Measurements from ENCODE around the gene IPO13.

Gene IPO13, protein sequence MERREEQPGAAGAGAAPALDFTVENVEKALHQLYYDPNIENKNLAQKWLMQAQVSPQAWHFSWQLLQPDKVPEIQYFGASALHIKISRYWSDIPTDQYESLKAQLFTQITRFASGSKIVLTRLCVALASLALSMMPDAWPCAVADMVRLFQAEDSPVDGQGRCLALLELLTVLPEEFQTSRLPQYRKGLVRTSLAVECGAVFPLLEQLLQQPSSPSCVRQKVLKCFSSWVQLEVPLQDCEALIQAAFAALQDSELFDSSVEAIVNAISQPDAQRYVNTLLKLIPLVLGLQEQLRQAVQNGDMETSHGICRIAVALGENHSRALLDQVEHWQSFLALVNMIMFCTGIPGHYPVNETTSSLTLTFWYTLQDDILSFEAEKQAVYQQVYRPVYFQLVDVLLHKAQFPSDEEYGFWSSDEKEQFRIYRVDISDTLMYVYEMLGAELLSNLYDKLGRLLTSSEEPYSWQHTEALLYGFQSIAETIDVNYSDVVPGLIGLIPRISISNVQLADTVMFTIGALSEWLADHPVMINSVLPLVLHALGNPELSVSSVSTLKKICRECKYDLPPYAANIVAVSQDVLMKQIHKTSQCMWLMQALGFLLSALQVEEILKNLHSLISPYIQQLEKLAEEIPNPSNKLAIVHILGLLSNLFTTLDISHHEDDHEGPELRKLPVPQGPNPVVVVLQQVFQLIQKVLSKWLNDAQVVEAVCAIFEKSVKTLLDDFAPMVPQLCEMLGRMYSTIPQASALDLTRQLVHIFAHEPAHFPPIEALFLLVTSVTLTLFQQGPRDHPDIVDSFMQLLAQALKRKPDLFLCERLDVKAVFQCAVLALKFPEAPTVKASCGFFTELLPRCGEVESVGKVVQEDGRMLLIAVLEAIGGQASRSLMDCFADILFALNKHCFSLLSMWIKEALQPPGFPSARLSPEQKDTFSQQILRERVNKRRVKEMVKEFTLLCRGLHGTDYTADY

DNA sequence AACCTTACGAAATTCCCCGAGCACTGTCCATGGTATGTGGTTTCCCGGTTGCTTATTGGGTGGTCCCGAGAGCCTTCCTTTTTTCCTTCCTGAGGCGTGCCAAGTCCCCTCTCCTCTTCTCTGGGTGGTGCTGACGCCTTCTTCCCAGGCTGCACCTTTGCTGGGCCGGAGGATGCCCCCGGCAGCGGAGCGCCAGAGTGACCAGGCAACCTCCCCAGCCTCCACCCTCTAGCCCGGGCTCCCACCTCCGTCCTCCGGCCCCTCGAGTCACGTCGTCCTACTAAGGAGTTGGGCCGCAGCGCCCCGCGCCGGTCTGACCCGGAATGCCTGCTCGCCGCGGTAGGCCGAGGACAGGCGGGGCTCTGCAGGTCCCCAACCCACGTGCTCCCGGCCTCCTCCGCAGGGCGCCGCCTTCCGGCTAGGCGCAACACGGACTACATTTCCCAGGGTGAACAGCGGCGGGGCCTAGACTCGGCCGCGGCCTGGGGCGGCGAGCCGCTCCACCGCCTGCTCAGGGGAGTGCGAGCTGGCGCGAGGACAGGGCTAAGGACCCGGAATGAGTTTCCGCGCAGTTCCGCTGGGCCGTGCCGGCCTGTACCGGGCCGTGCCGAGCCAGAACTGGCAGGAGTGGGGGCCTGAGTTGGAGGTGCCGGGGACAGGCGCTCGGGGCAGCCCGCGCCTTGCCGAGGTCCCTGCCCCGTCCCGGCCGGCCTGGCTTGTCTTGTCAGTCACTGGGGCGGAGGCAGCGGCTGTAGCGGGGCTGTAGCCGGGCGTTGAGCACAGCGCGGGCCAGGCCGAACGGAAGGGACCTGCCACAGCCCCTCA is at the start of gene IPO13:
Gene IPO13 (plus strand): TSS at position 715 of the 825 bp plus-strand sequence. CDS start 651 bp downstream, outside the sequence.
- DNase-seq (ENCODE audit: low spot score): peak; percentile 96

DNA sequence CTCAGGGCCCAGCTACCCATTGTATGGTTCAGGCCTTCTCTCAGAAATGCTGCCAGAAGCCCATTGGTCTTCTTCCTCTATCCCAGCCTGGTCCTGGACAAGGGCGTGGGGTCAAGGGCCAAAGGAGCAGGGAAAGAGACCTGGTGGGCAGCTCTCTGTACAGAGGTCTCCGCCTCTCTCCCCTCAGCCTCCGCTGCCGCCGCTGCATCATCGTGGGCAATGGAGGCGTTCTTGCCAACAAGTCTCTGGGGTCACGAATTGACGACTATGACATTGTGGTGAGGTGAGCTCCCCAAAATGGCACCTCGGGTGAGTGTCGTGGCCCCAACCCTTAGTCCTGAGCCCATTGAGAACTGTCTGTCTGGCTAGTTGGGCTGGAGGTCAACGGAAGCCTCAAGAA is 47.8 kb upstream of the IPO13 start:
- no peak for DNase-seq (ENCODE audit: low spot score)

DNA sequence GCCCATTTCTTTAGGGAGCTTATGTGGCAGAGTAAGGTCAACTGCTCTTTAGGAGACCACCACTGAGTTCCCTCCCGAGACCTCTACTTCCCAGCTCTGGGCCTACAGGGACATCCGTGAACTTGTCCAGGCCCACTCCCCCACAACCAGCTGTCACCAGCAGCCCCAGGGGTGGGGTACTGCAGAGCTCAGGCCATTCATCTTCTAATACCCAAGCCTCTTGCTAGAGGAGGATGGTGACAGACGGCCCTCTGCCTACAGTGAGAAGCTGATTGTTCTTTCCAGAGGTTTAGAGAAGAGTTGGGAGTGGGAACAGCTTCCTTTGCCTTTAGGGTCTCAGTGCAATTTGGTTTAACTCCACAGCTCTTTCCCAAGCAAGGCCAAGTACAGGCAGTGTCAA is 46.4 kb upstream of the IPO13 start:
- DNase-seq (ENCODE audit: low spot score): no peak

DNA sequence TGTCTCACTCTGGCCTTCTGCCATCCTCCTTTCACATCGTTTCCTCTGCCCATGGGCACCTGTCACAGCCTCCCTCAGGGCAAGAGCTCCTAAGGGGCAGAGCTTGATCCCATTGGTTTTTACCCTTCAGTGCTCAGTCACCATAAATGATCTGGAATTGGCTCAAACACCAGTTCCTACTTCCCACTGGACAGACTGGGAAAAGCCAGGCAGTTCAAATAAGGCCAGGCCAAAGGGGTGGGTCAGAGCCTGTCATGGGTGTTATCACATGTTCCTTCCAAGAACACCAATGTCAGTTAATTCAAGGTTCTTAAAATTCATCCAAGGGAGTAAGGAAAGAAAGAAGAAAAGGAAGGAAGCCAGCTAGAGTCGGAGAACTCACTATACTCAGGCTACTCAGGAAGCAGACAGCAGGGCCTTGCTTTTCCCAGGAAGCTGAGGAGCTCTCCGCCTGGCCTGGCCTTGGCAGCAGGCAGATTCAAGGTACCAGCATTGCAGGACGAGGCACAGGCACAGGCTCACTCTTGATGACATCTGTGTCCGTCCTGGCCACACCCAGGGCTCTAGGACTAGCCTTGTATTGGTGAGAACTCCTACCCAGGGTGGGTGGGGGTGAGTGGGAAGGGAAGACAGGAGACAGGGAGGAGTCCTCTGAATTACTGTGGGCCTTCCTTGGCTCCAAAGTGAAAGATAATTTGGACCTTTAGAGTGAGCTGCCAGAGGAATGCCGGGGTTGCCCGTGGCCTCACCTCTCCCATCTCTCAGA is 45.4 kb upstream of the IPO13 start:
- no peak for DNase-seq (ENCODE audit: low spot score)

DNA sequence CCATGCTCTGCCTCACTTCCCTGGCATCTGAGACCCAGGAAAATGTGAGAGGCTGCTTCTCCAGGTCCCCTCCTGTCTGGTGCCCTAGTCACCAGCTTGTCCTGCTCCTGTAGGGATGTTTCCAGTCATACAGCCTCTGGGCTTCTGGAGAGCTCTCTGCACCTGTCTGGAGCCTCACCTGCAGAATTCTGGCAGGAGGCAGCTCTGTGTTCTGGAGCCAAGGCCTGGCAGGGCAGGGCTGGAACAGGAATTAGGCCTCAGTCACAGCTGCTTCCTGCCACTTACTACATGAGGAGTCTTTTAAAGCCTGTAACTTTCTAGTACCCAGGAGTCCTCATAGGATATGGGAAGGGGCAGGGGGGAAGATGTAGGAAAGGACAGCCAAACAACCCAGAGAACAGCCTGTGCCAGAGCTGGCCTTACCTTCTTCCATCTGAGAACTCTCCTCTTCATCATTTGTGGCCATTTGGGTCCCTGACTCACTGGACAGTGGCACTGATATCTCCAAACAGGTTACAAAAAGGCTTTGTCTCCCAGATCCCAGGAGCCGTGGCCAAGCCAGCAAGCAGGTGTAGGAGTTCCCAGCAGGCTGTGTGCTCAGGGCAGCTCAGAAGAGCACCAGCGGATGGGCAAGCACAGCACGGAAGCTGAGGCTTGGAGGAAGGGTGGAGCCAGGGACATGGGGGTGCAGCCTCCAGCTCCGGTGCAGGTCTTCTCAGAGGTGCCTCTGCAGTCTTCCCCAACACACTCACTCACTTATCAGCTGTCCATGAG is 44.5 kb upstream of the IPO13 start:
- no peak for DNase-seq (ENCODE audit: low spot score)

DNA sequence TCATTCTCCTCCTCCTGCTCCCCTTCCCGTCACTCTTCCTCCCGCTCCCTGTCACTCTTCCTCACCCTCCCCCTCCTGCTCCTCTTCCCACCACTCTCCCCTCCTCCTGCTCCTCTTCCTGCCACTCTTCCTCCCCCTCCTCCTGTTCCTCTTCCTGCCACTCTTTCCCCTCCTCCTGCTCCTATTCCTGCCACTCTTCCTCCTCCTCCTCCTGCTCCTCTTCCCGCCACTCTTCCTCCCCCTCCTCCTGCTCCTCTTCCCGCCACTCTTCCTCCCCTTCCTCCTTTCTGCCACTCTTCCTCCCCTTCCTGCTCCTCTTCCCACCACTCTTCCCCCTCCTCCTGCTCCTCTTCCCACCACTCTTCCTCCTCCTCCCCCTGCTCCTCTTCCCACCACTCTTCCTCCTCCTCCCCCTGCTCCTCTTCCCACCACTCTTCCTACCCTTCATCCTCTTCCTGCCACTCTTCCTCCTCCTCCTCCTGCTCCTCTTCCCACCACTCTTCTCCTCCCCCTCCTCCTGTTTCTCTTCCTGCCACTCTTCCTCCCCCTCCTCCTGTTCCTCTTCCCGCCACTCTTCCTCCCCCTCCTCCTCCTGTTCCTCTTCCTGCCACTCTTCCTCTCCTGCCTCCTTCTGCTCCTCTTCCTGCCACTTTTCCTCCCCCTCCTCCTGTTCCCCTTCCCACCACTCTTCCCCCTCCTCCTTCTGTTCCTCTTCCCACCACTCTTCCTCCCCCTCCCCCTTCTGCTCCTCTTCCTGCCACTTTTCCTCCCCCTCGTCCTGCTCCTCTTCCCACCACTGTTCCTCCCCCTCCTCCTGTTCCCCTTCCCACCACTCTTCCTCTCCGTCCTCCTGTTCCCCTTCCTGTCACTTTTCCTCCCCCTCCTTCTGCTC is 41.8 kb upstream of the IPO13 start:
- no peak for DNase-seq (ENCODE audit: low spot score)

DNA sequence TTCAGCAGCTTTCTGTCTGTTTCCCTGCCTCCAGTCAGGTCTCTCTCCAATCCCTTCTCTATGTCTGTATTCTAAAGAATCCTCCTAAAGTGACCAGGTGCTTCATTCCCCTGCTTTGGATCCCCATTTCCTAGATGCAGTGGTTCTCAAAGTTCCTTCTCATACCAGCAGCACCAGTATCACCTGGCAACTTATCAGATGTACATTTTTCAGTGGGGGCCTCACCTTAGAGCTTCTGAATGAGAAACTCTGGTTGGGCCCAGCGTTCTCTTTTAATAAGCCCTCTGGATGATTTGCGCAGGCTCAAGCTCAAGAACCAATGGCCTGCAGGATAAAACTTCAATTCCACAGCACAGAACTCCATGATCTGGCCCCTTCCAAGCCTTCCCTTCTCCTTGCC is 38.5 kb upstream of the IPO13 start:
- DNase-seq (ENCODE audit: low spot score): no peak

DNA sequence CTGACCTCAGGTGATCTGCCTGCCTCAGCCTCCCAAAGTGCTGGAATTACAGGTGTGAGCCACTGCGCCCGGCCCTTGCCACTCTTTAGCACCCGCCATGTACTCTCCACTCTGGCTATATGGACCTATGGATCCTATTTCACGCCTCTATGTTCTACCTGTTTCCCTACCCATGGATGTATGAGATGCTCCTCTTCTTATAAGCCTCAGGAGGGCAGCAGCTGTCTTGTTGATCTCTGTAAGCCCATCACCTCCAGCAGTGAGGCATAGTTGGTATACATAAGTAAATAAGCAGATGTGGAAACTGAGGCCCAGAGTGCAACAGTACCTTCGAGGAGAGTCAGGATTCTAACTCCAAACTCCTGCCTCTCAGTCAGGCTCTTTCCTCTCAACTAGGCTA is 37.9 kb upstream of the IPO13 start:
- no peak for DNase-seq (ENCODE audit: low spot score)

DNA sequence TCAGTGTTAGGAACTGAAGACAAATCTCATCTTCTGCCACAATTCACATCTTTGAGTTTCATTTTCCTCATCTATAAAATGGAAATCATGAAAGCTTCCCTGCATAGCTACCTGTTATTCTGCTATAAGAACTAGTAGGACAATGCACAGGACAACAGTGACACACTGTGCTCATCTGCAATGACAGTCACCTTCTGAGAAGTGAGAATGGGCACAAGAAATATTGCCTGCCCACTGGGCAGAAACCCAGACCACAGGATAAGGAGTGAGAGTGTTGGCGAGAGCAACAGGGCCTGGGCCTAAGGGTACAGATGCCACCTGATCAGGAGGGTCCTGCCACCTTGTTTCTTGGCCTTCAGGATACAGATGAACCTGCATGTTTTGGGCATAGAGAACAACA is 36.4 kb upstream of the IPO13 start:
- DNase-seq (ENCODE audit: low spot score): no peak

DNA sequence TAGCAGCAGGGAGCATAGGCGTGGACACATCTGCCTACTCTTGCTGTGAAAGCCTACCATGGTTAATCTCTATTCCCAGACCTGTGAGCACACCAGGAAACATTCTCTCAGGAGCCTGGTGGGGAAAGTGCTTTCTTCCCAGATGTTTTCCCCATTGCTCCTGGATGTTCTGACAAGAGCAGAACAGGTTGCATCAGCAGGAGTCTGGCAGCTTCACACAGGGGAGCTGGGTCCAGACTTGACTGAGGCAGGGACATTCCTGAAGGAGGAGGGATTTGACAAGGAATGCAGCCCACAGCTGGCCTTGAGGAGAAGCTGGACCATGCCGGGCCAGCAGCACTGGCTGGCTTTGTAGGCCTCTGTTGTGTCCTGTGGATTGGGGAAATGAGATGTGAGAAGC is 34.1 kb upstream of the IPO13 start:
- DNase-seq (ENCODE audit: low spot score): no peak

DNA sequence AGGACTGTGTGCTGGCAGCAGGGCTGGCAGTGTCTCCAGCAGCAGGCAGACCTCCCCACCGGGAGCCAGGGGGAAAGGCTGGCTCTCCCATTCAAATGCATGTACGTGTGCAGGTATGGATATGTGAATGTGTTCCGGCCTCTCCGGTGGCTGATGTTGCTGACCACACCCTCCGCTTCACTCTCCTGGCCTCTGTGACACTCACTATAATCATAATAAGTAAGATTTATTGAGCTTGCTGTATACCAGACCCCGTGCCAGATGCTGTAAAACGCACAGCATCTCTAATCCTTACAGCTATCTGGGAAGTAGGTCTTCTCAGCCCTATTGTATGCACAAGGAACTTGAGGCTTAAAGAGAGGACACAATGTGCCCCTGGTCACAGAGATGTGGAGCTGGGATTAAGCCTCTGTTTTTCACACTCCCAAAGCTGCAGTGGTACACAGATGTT is 33.7 kb upstream of the IPO13 start:
- DNase-seq (ENCODE audit: low spot score): no peak

DNA sequence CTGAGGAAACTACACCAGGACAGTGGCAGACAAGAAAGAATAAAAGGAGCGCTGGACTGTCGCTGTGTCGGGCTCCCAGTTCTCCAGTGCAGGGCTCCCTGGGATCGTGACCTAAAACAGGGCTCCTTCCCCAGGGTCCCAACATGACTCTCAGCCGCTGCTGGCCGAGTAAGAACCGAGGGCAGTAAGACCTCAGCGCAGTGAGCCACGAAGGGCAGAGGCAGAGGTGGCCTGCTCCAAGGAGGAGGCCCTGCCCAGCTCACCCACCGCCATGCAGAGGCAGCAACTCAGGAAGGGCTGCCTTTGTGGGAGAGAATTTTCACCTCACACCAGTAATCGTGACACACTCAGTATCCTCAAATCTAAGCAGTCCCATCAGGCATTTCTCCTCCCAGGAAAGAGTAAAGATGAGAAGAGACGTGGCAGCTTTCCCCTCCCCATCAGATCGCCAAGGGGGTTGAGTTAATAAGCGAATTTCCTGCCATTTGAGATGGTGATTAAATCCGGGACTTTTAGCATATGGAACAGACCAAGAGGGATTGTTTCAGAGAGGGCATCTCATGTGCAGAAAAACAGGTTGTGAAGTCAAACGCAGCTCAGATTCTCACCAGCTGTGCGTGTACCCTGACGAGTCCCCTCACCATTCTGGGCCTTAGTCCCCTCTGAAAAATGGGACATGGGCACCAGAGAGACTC is 32.9 kb upstream of the IPO13 start:
- no peak for DNase-seq (ENCODE audit: low spot score)

DNA sequence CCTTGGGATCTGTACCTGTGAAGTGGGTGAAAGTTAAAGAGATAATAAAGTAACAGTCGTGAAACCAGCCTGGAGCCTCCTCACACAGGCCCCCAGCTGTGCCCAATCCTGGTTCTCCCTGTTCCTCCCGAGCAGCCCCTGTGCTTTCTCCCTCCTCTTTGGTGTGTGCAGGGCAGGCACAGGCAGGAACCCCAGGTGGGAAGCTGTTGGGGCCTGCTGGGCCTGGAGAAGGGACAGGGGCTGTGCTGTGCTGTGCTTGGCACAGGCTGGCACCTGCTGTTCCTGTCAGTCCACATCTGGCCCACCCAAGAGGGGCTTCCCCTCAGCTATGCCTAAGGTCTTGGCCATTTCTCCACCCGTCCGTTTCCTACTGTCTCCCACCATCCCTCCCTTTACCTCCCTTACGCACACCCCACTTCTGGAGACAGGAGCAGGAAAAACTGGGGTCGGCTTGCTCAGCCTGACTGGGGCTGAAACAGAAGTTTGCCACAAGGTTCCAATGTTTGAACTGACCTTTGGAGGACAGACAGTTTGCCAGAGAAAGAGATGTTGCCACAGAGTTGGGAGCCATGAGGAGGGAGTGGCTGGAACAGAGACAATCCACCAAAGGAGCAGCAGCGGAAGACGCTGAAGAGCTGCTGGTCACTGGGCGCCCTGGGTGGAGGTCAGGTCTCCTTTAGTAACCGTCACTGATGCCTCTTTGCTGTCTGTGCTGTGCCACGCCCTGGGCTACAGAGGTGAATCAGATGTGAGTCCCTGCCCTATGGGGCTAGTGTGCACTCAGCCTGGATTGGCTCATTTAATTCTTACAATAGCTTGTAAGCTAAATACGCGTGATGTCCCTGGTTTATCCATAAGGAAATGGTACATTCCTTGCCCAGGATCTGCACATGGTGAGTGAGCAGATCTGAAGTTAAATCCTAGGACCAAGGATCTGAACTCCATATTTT is 31.9 kb upstream of the IPO13 start:
- no peak for DNase-seq (ENCODE audit: low spot score)

DNA sequence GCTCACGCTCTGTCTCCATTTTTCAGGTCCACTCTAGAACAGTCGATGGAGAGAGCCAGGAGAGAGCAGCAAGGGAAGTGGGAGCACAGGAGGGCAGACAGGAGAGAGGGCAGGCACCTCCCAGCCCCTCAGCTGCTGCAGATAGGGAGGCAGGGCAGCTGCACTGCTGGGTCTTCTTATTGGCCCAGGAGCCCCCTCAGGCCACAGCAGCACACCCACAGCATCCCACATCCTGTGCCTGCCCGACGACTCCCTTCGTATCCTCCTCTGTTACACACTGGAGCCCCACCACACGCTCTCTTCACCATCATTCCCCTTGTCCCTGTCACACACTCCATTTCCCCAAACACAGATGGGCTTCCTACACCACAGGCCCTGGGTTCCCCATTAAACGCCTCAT is 26.8 kb upstream of the IPO13 start:
- no peak for DNase-seq (ENCODE audit: low spot score)

DNA sequence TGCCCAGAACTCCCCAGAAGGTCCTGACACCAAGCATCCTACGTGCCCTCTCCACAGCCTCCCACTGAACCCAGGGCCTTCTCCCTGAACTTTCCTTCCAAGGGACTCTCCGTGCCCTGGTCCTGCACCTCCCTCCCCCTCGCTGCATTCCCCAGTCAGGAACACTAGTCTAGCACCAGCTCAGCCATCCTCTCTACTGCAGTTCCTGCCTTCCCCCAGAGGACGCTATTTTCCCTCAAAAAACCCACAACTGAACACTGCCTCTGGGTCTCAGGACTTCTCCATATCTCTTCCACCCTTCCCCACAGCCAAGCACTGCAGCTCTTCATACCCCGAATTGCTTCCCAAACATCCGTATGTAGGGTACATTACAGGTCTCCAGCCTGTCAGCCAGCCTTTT is 25.7 kb upstream of the IPO13 start:
- DNase-seq (ENCODE audit: low spot score): no peak

DNA sequence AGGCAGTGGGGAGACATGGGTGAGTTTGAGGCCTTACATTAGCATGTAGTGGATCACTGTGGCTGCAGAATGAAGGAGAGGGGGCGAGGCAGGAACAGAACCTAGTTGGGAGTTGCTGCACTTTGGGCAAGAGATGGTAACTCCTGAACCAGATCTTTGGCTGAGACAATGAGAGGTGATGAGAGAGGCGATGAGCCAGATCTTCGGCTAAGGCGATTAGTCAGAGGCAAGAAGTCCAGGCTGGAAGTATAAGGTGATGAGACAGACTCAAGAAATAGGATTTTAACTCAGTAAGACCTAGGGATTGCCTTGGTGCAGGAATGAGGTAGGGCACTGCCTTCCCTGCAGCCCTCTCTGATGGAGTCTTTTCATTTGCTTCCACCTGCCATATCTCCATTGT is 22.2 kb upstream of the IPO13 start:
- DNase-seq (ENCODE audit: low spot score): no peak

DNA sequence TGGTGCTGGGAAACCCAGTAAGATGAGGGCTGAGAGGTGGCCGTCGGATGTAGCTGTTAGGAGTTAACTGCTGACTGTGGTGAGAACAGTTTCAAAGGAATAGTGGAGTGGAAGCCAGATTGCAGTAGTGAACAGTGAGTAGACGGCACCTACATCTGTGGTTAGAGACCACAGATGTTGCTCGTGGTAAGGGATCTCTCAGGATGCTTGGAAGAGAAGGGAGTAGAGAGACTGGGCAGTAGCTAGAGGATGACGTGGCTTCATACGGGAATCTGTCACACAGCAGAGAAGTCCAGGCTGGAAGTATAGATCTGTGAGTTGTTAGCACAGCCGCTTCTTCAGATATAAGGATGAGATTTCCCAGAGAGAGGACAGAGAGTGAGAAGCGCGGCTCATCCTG is 20.9 kb upstream of the IPO13 start:
- DNase-seq (ENCODE audit: low spot score): no peak
